LNCAP (cell line): Measurements from ENCODE around the gene TH.

Experiments
- TF ChIP-seq, protein P1 (sequence below): fragments of 450-650 bp; IDR thresholded peaks from 2 replicates; pipeline ENCODE4 v1.5.1; 2017; ENCODE audit warnings: mild to moderate bottlenecking

TH gene

DNA sequence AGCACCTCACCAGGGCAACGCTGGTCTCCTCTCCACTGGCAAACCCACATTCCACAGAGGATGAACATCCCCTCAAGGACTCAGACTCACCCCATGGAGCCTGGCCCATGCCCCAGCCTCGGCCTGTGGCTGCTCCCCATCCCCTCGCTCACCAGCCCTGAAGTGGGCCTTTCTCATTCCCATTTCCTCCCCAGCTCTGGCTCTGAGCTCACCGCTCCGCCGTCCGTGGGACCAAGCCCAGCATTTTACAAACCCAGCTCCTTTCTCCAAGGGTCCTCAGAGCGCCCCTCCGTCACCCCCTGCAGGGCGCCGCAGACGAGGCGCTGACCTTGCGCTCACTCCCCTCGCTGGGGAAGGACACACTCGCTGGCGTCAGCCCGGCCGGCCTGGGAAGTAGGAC, 25.6 kb downstream of the TH start:
- TF ChIP-seq, protein P1, sequence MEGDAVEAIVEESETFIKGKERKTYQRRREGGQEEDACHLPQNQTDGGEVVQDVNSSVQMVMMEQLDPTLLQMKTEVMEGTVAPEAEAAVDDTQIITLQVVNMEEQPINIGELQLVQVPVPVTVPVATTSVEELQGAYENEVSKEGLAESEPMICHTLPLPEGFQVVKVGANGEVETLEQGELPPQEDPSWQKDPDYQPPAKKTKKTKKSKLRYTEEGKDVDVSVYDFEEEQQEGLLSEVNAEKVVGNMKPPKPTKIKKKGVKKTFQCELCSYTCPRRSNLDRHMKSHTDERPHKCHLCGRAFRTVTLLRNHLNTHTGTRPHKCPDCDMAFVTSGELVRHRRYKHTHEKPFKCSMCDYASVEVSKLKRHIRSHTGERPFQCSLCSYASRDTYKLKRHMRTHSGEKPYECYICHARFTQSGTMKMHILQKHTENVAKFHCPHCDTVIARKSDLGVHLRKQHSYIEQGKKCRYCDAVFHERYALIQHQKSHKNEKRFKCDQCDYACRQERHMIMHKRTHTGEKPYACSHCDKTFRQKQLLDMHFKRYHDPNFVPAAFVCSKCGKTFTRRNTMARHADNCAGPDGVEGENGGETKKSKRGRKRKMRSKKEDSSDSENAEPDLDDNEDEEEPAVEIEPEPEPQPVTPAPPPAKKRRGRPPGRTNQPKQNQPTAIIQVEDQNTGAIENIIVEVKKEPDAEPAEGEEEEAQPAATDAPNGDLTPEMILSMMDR, result no peak

DNA sequence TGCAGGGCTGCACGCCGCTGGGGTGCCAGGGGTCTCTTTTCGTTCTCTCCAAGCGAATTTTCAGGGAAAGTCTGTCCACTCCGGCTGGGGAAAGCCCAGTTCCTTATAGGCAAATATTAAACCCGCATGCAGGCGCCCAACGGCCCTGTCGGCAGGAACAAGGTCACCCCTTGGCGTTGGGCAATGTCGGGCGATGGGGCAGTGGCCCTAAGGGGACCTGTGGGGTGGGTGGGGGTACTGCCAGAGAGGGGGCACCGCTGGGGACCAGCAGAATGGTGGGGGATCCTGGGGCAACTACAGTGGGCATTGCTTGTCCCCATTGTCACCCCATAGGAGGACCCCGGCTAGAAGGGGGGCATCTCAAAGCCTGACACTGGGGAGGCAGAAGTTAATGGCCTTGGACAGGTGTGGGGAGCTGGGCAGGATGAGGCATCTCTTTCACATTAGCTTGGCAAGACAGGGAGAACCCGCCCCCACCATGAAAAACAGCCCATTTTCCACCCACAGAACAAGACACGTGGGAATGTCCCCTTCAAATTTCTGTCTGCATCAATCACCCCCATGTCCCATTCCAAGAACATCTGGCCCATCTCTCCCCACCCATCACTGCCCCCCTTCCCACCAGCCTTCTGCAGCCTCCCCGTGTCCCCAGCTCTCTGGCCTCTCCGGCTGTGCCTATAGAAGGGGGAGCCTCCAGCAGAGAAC, 26.9 kb downstream of the TH start:
- TF ChIP-seq, protein P1, result no peak

DNA sequence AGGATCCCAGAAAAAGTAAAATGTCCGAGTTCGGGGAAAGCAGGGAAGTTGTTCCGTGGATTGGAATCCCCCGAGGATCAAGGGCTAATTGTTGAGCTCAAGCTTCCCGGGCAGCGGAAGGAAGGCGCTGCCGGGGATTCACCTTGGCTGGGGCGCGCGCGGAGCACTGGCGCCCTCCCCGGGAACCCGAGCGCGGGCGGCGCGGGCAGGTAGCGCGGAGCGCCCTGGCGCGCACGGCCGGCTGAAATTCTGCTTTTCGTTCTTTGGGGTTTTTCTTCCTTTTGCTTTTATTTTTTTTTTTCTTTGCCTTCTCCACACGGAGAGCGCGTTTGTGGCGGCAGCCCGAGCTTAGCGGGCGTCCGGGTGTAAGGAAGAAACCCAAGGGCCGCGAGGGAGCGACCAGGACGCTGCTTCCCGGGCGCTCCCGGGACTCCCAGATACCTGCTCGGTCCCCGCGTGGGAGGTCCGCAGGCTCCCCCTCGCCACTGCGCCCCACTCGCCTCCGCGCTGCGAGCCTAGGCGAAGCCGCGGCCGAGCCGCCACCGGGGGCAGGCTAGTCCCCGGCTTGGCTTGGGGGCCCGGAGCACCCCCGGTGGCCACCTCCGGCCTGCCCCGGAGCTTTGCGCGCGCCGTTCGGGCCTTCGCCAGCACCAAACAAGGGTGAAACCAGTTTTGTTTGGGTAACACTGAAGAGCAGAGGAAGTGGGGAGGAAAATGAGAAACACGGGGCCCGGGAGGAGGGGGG, 27.6 kb downstream of the TH start:
- TF ChIP-seq, protein P1, result no peak

DNA sequence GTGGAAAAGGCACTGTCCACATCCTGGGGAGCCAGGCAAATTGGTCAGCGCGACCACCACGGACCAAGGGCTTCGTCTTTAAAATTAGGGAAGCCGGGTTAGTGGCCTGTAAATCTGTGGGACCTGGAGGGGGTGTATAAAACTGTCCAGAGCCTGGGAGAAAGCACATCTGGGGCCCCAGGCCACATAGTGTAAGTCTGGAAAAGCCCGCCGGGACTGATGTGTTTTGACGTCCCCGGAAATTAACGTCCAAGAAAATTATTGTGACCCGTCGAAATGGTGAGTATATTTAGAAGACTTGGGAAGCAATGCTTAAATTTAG, 28.2 kb downstream of the TH start:
- TF ChIP-seq, protein P1, result no peak

DNA sequence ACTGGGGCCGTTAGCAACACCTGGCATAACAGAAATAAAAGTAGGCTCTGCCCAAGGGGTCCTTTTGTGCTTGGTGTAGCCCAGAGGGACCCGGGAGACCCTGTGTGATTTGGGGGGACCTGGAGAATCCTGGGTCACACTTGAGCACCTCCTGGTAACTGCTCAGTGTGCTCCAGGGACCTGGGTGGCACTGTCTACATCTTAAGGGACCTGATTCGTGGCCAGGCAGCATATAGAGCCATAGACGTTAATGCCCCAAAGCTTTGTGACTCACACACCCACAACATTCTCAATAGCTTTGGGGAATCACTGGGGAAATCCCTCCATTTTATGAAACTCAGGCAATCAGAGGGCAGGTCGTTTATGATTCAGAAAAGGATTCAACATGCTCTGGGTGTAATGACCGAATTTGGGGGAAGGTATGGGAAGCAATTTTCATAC, 28.8 kb downstream of the TH start:
- TF ChIP-seq, protein P1, result no peak

DNA sequence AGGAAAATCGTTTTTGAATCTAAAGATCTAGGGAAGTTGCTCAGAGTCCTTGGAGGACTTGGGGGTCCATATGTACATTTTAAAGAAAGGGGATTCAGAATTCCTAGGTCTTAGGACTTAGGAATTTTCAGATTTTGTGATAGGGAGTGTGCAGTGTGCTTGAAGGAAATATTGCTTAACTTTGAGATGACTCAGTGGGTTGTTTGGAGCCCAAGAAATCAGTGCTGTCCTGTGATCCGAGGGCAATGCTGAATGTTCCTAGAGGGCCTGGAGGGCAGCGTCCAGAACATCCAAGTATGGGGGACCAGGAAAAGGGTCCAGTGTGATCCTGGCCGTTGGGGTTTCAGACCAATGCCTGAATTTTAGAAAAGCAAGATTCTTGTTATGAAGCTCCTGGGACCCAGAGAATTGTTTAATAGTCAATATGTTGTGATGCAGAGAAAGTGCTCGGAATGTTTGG, 29.3 kb downstream of the TH start:
- TF ChIP-seq, protein P1, result no peak

DNA sequence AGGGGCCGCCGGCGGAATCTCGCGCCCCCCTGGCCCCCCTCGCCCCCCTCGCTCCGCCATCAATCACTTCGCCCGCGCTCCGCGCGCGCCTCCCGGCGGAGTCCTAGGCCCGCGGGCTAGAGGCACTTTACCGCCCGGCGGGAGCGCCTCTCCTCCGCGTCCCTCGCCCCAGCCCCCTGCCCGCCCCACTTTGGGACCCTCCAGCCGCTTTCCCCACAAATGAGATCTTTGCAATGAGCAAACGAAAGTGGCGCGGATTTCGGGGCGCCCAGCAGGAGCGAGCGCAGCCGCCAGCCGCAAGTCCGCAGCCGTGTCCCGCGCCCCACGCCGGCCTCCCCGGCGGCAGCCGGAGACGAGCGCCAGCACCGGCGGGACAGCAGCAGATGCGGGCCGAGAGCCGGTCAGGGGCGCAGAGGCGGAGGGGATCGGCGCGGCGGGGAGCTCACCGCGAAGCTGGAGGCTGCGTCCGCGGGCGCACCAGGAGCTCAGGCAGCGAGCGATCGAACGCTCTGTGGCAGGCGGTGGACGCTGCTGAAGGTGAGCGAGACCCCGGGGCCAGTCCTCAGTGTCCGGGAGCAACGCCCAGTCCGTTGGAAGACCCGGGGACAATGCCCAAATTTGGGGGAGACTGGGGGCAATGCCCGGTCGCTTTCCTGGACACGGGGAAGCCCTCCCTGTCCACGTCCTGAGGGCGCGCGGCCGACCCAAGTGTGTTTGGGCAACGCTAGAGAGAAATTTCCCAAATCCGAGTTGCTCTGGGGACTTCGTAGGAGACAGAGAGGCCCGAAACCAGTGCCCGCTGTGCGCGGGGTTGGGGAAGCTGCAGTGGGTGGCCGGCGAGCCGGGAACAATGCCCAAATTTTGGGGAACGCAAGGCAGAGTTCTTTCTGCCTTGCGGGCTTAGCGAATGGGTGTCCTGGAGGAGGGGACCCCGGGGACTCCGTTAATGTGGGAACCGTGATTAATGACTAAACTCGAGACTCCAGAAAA, 30.9 kb downstream of the TH start:
- TF ChIP-seq, protein P1, result no peak
